Activated T-helper 1 cell treated with anti-CD3 and anti-CD28 coated beads, Interleukin-12 subunit alpha, Interleukin-12 subunit beta, Interleukin-2, Interleukin-4 antibody, amounts not matched to agents 30 ng/mL and 10 ng/mL and 1 ng/mL, durations not matched to agents 14 hours and 24 hours and 36 hours (primary cell): ENCODE measurements around the gene NR6A1. TPM values are rescaled to one million over a fixed set of nuclear protein-coding genes. Genes with fewer than 3 reads are reported as not detected.

Experiments used
- DNase-seq: peaks from one replicate; pipeline ENCODE4 v3.0.0; 2021; ENCODE audit warnings: low spot score
- H3K27ac Mint-ChIP-seq: one replicate; pipeline ENCODE4 v1.8.0; 2021; ENCODE audit warnings: mild to moderate bottlenecking, mixed read lengths
- H3K27me3 Mint-ChIP-seq: one replicate; pipeline ENCODE4 v1.8.0; 2022; ENCODE audit warnings: mild to moderate bottlenecking, moderate library complexity, mixed read lengths; ENCODE audit not compliant: insufficient read depth
- H3K36me3 Mint-ChIP-seq: one replicate; pipeline ENCODE4 v1.8.0; 2021; ENCODE audit warnings: low read depth, mixed read lengths
- H3K4me1 Mint-ChIP-seq: one replicate; pipeline ENCODE4 v1.8.0; 2021; ENCODE audit warnings: low read depth, mixed read lengths
- H3K4me3 Mint-ChIP-seq: one replicate; pipeline ENCODE4 v1.8.0; 2021; ENCODE audit warnings: mild to moderate bottlenecking, moderate library complexity, mixed read lengths
- H3K9me3 Mint-ChIP-seq: one replicate; pipeline ENCODE4 v1.8.0; 2021; ENCODE audit warnings: mixed read lengths
- intact Hi-C: fragments of 100-400 bp; cut with micrococcal nuclease; formaldehyde crosslinking; loops from one replicate; pipeline ENCODE4 v1.15.1; 2024
- total RNA-seq: library from RNA; stranded (reverse); gene quantifications from 2 replicates; pipeline ENCODE4 v1.2.3, GENCODE V29; 2022

The NR6A1 gene
- total RNA-seq, 1 donor from 2014 or later = 1.7 TPM

GRCh38 chr9:124491049-124491975 lies 279.8 kb downstream of the NR6A1 start:
- peaks cover 3% of the 10 kb centered on the region for H3K27me3 Mint-ChIP-seq

GRCh38 chr9:124490004-124490403 lies 281.1 kb downstream of the NR6A1 start:
- Mint-ChIP-seq H3K4me1 (no peaks in the 10 kb centered on the region), H3K9me3 (no peaks in the 10 kb centered on the region), H3K4me3 (no peak overlapping the region), H3K27ac (no peak overlapping the region), H3K27me3 (peaks cover 3% of the 10 kb centered on the region), H3K36me3 (no peaks in the 10 kb centered on the region)
- no peak for DNase-seq
- intact Hi-C loops = no loop called here

More at GRCh38 chr9:124491049-124491975, 279.8 kb downstream of the NR6A1 start:
- Mint-ChIP-seq H3K27ac (no peak overlapping the region), H3K9me3 (no peaks in the 10 kb centered on the region), H3K4me3 (no peak overlapping the region), H3K4me1 (peaks cover 5% of the 10 kb centered on the region), H3K36me3 (no peaks in the 10 kb centered on the region)
- no peak for DNase-seq
- intact Hi-C loops = no loop called here

GRCh38 chr9:124489222-124489621 lies 281.9 kb downstream of the NR6A1 start:
- Mint-ChIP-seq H3K27me3 (peaks cover 3% of the 10 kb centered on the region), H3K36me3 (no peaks in the 10 kb centered on the region), H3K27ac (no peak overlapping the region), H3K4me1 (no peaks in the 10 kb centered on the region), H3K9me3 (no peaks in the 10 kb centered on the region), H3K4me3 (no peak overlapping the region)
- DNase-seq = no peak
- intact Hi-C loops = no loop called here

- Mint-ChIP-seq H3K4me3 (no peak overlapping the region), H3K36me3 (no peaks in the 10 kb centered on the region), H3K4me1 (no peaks in the 10 kb centered on the region), H3K27ac (no peak overlapping the region), H3K27me3 (peaks cover 3% of the 10 kb centered on the region), H3K9me3 (no peaks in the 10 kb centered on the region)
- intact Hi-C loops = no loop called here
- DNase-seq = no peak
Observed at GRCh38 chr9:124488641-124489210, 282.4 kb downstream of the NR6A1 start.

GRCh38 chr9:124487260-124488182 lies 283.6 kb downstream of the NR6A1 start:
- H3K4me1 Mint-ChIP-seq = no peaks in the 10 kb centered on the region
- peaks cover 3% of the 10 kb centered on the region for H3K27me3 Mint-ChIP-seq
- DNase-seq = no peak
- intact Hi-C loops = no loop called here
- no peak overlapping the region for H3K4me3 Mint-ChIP-seq
- H3K36me3 Mint-ChIP-seq = no peaks in the 10 kb centered on the region
- no peak overlapping the region for H3K27ac Mint-ChIP-seq
- H3K9me3 Mint-ChIP-seq = no peaks in the 10 kb centered on the region

GRCh38 chr9:124486778-124487259 lies 284.3 kb downstream of the NR6A1 start:
- H3K36me3 Mint-ChIP-seq = no peaks in the 10 kb centered on the region
- no peak overlapping the region for H3K4me3 Mint-ChIP-seq
- H3K27ac Mint-ChIP-seq = no peak overlapping the region
- H3K9me3 Mint-ChIP-seq = no peaks in the 10 kb centered on the region
- DNase-seq = no peak
- intact Hi-C loops = no loop called here
- peaks cover 3% of the 10 kb centered on the region for H3K27me3 Mint-ChIP-seq
- H3K4me1 Mint-ChIP-seq = no peaks in the 10 kb centered on the region

GRCh38 chr9:124485936-124486335 lies 285.2 kb downstream of the NR6A1 start:
- no peaks in the 10 kb centered on the region for H3K9me3 Mint-ChIP-seq
- intact Hi-C loops = no loop called here
- H3K4me3 Mint-ChIP-seq = no peak overlapping the region
- no peaks in the 10 kb centered on the region for H3K36me3 Mint-ChIP-seq
- DNase-seq = no peak
- H3K4me1 Mint-ChIP-seq = no peaks in the 10 kb centered on the region
- H3K27me3 Mint-ChIP-seq = peaks cover 3% of the 10 kb centered on the region
- H3K27ac Mint-ChIP-seq = no peak overlapping the region

GRCh38 chr9:124485201-124485600 lies 285.9 kb downstream of the NR6A1 start:
- no peaks in the 10 kb centered on the region for H3K9me3 Mint-ChIP-seq
- H3K4me3 Mint-ChIP-seq = no peak overlapping the region
- intact Hi-C loops = no loop called here
- no peaks in the 10 kb centered on the region for H3K36me3 Mint-ChIP-seq
- no peak for DNase-seq
- no peak overlapping the region for H3K27ac Mint-ChIP-seq
- H3K4me1 Mint-ChIP-seq = no peaks in the 10 kb centered on the region
- peaks cover 3% of the 10 kb centered on the region for H3K27me3 Mint-ChIP-seq

GRCh38 chr9:124483481-124483880 lies 287.6 kb downstream of the NR6A1 start:
- no peaks in the 10 kb centered on the region for H3K9me3 Mint-ChIP-seq
- H3K27me3 Mint-ChIP-seq = peaks cover 2% of the 10 kb centered on the region
- H3K27ac Mint-ChIP-seq = no peak overlapping the region
- H3K4me3 Mint-ChIP-seq = no peak overlapping the region
- intact Hi-C loops = no loop called here
- H3K36me3 Mint-ChIP-seq = no peaks in the 10 kb centered on the region
- DNase-seq = no peak
- no peaks in the 10 kb centered on the region for H3K4me1 Mint-ChIP-seq

GRCh38 chr9:124482431-124483031 lies 288.6 kb downstream of the NR6A1 start:
- intact Hi-C loops = no loop called here
- H3K4me1 Mint-ChIP-seq = no peaks in the 10 kb centered on the region
- no peaks in the 10 kb centered on the region for H3K36me3 Mint-ChIP-seq
- DNase-seq = no peak
- peaks cover 7% of the 10 kb centered on the region for H3K27me3 Mint-ChIP-seq
- no peak overlapping the region for H3K4me3 Mint-ChIP-seq
- H3K9me3 Mint-ChIP-seq = no peaks in the 10 kb centered on the region
- H3K27ac Mint-ChIP-seq = no peak overlapping the region

- DNase-seq = no peak
- Mint-ChIP-seq H3K27ac (no peak overlapping the region), H3K36me3 (no peaks in the 10 kb centered on the region), H3K4me1 (no peaks in the 10 kb centered on the region), H3K27me3 (peaks cover 10% of the 10 kb centered on the region), H3K9me3 (no peaks in the 10 kb centered on the region), H3K4me3 (no peak overlapping the region)
- intact Hi-C loops = no loop called here
Observed at GRCh38 chr9:124481115-124481514, 290.0 kb downstream of the NR6A1 start.

- no peak for DNase-seq
- Mint-ChIP-seq H3K27ac (no peak overlapping the region), H3K27me3 (peaks cover 10% of the 10 kb centered on the region), H3K36me3 (no peaks in the 10 kb centered on the region), H3K4me3 (no peak overlapping the region), H3K4me1 (no peaks in the 10 kb centered on the region), H3K9me3 (no peaks in the 10 kb centered on the region)
- intact Hi-C loops = no loop called here
Observed at GRCh38 chr9:124480621-124480981, 290.5 kb downstream of the NR6A1 start.
